Thoracic aorta (tissue), 2 donors: ENCODE results near the gene NXPE3. TPM values are rescaled to one million over a fixed set of nuclear protein-coding genes. Genes with fewer than 3 reads are reported as not detected.
A peak's percentile ranks its signal among the peaks of the same experiment; 100 is the strongest.

Experiments
- ATAC-seq: fragments of 150-250 bp; one replicate; pipeline ENCODE4 v1.8.0; 2017; ENCODE audit warnings: low read depth; ENCODE audit not compliant: insufficient number of reproducible peaks, low FRiP score
- DNase-seq: peaks from one replicate; pipeline ENCODE4 v3.0.0-alpha.2; 2020; ENCODE audit warnings: low spot score
- H3K27ac ChIP-seq, 2 donors: fragments of 200-600 bp; sonication (generic); 1 replicate in 1 of 2; 2 replicates in 1 of 2; pipeline ENCODE4 v1.5.1; 2016; ENCODE audit warnings: mild to moderate bottlenecking in 2 of 2, moderate library complexity in 2 of 2
- H3K27me3 ChIP-seq: fragments of 200-600 bp; sonication (generic); replicated peaks from 2 replicates; pipeline ENCODE4 v1.6.0; 2016; ENCODE audit warnings: mild to moderate bottlenecking; ENCODE audit not compliant: insufficient read depth
- H3K36me3 ChIP-seq: fragments of 200-600 bp; sonication (generic); one replicate; pipeline ENCODE4 v1.5.1; 2016
- H3K4me1 ChIP-seq, 2 donors: fragments of 200-600 bp; sonication (generic); 1 replicate in 1 of 2; 2 replicates in 1 of 2; pipeline versions ENCODE4 v1.5.1 to v1.6.0; 2016; ENCODE audit warnings: low read depth in 2 of 2, mild to moderate bottlenecking in 1 of 2; ENCODE audit not compliant: control insufficient read depth in 1 of 2
- H3K4me3 ChIP-seq: fragments of 200-600 bp; sonication (generic); 2 replicates; pipeline ENCODE4 v1.5.1; 2016; ENCODE audit warnings: mild to moderate bottlenecking
- H3K9me3 ChIP-seq: fragments of 200-600 bp; sonication (generic); 2 replicates; pipeline ENCODE4 v1.5.1; 2016
- CTCF ChIP-seq: fragments of 200-600 bp; sonication (generic); IDR thresholded peaks from one replicate; pipeline ENCODE4 v1.5.1; 2019; ENCODE audit warnings: antibody characterized with exemption
- total RNA-seq, 2 donors: library from RNA; depleted of rRNA; stranded (reverse); fragments of >200 nt; gene quantifications; one replicate each; pipeline versions ENCODE4 v1.1.0 to v1.2.3, GENCODE V29; 2016

Gene NXPE3
- total RNA-seq, 2 donors from 2014 or later: 15.7 to 30.7 TPM

GRCh38 chr3:101825904-101826445 lies 47.0 kb downstream of the NXPE3 start:
- H3K27ac ChIP-seq: peak overlapping the region; percentile 83 to 90
- H3K9me3 ChIP-seq: no peaks in the 10 kb centered on the region
- H3K36me3 ChIP-seq: peaks cover 9% of the 10 kb centered on the region
- peaks cover 24 to 37% of the 10 kb centered on the region in 2 donors for H3K4me1 ChIP-seq
- H3K4me3 ChIP-seq: no peak overlapping the region
- H3K27me3 ChIP-seq: no peaks in the 10 kb centered on the region
- DNase-seq: no peak
- no peak for TF ChIP-seq CTCF
- ATAC-seq: no peak

- DNase-seq (peak; percentile 78), ATAC-seq (peak; percentile 78)
- H3K4me3 ChIP-seq: peak overlapping the region; percentile 82
- no peaks in the 10 kb centered on the region for H3K36me3 ChIP-seq
- H3K27ac ChIP-seq: peak overlapping the region; percentile 83 to 90
- no peaks in the 10 kb centered on the region for H3K27me3 ChIP-seq
- H3K9me3 ChIP-seq: no peaks in the 10 kb centered on the region
- no peak for TF ChIP-seq CTCF
- H3K4me1 ChIP-seq: peaks cover 25 to 46% of the 10 kb centered on the region in 2 donors
Observed at GRCh38 chr3:101827211-101828174, 48.5 kb downstream of the NXPE3 start.

- ATAC-seq (no peak), DNase-seq (no peak)
- H3K9me3 ChIP-seq: no peaks in the 10 kb centered on the region
- no peaks in the 10 kb centered on the region for H3K27me3 ChIP-seq
- H3K4me3 ChIP-seq: peak overlapping the region; percentile 82
- no peaks in the 10 kb centered on the region for H3K36me3 ChIP-seq
- peak overlapping the region; percentile 83 to 90 for H3K27ac ChIP-seq
- H3K4me1 ChIP-seq: peaks cover 25 to 46% of the 10 kb centered on the region in 2 donors
- no peak for TF ChIP-seq CTCF
Observed at GRCh38 chr3:101828276-101828675, 49.3 kb downstream of the NXPE3 start.

- peak overlapping the region; percentile 83 to 90 for H3K27ac ChIP-seq
- H3K27me3 ChIP-seq: no peaks in the 10 kb centered on the region
- peaks cover 25 to 46% of the 10 kb centered on the region in 2 donors for H3K4me1 ChIP-seq
- DNase-seq (peak; percentile 47), ATAC-seq (peak; percentile 76)
- no peaks in the 10 kb centered on the region for H3K9me3 ChIP-seq
- no peaks in the 10 kb centered on the region for H3K36me3 ChIP-seq
- peak overlapping the region; percentile 82 for H3K4me3 ChIP-seq
- TF ChIP-seq CTCF: no peak
Observed at GRCh38 chr3:101828691-101829436, 49.9 kb downstream of the NXPE3 start.

- Histone ChIP-seq H3K4me1 (peaks cover 25 to 46% of the 10 kb centered on the region in 2 donors), H3K9me3 (no peaks in the 10 kb centered on the region), H3K4me3 (peak overlapping the region; percentile 82), H3K27ac (peak overlapping the region; percentile 83 to 90), H3K27me3 (no peaks in the 10 kb centered on the region), H3K36me3 (no peaks in the 10 kb centered on the region)
- DNase-seq: no peak
- ATAC-seq: no peak
- no peak for TF ChIP-seq CTCF
Observed at GRCh38 chr3:101829437-101829830, 50.4 kb downstream of the NXPE3 start.
